ENCODE results near the gene GJB1.
A peak's percentile ranks its signal among the peaks of the same experiment; 100 is the strongest.

GJB1 gene

GRCh38 chrX:71215338-71215912, 7.6 kb upstream of the GJB1 start:
- ATAC-seq = no peak
- DNase-seq = no peak

DNA sequence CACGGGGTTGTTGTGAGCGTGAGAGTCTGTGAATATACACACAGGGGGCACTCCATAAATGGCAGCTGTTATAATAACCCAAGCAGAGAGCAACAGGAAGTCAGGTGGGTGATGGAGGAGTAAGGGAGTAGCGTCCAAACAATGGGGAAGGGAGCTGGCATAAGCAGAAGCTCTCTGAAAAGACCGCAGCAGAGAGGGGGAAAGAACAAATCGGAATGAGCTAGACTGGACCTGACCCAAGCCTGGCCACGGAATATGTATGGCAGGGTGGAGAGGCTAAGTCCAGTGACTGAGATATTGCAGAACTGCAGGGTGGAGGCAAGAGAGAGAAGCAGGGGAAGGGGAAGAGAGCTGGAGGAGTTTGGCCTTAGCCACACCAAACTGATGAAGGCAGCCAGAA, 6.5 kb upstream of the GJB1 start:
- no peak for DNase-seq
- no peak for ATAC-seq

DNA sequence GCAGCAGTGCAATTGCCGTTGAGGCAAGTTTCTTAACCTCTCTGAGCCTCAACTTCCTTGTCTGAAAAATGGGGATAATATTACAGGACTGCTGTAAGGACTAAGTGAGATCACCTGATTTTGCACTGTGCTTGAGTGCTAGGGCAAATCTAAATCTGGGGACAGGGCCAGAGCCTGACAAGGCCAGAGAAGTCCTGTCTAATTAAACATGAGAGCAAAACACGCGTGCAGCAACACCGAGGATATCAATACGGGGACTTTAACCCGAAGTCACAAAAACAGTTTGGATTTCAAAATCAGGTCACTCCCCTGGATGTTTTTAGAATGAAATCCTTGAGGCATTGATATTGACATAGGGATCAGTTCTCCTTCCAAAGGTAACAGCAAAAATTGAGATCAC, 5.7 kb upstream of the GJB1 start:
- ATAC-seq = no peak

GRCh38 chrX:71221145-71221544, 1.9 kb upstream of the GJB1 start:
- ATAC-seq (no peak), DNase-seq (no peak)

More for the DNA sequence above, 5.7 kb upstream of the GJB1 start:
- DNase-seq = no peak

DNA sequence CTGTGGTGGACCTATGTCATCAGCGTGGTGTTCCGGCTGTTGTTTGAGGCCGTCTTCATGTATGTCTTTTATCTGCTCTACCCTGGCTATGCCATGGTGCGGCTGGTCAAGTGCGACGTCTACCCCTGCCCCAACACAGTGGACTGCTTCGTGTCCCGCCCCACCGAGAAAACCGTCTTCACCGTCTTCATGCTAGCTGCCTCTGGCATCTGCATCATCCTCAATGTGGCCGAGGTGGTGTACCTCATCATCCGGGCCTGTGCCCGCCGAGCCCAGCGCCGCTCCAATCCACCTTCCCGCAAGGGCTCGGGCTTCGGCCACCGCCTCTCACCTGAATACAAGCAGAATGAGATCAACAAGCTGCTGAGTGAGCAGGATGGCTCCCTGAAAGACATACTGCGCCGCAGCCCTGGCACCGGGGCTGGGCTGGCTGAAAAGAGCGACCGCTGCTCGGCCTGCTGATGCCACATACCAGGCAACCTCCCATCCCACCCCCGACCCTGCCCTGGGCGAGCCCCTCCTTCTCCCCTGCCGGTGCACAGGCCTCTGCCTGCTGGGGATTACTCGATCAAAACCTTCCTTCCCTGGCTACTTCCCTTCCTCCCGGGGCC, 1.2 kb downstream of the GJB1 start:
- ATAC-seq (no peak), DNase-seq (no peak)

- ATAC-seq (no peak), DNase-seq (no peak)
These were observed 2.0 kb downstream of the GJB1 start for GRCh38 chrX:71225009-71225408.

DNA sequence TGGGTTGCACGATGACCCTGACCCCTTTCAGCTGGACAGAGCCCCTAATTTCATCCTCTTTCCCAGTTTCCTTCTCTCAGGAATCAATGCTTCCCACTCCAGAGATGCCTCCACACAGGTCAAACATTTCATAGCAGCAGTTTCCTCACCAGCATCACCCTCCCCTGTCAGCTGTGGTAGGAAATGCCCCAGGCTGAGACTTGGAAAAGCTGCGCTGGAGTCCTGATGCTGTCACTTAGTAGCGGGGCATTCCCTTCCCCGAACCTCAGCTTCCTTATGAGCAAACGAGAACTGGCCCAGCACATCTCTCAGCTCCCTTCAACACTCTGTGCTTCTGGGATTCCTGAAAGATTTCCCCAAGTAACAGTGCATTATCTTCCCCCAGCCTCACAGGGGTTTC, 2.7 kb downstream of the GJB1 start:
- DNase-seq (no peak), ATAC-seq (no peak)

DNA sequence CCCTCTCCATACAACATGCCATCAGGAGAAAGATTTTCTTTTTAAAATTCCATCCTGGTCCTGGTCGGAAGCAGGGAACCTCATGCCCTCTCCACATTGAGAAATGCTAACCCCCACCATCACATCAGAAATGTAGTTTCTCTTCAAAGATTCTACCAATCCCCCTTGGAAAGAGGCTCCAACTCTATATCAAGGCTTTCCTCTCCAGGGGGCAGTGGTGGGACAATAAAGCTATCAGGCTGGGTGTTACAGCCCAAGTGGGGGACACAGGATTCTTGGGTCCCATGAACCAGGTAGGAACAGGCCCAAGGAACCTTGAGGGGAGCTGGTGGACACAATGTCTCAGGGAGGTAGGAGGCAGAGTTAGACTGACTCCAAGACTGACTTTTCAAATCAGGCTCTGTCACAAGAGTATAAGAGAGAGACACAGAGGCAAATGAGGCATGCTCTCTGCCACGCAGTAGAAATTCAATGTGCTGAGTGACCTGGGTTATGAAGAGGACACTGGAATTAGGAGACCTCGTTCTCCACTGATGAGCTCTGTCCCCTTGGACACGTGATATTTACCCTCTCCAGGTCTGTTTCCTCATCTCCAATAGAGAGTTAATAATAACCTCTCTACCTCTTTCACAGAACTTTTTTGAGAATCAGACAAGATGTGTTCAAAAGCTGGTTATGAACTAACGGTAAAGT, 4.5 kb downstream of the GJB1 start:
- no peak for ATAC-seq
- peak; percentile 7 for DNase-seq

- no peak for ATAC-seq
- no peak for DNase-seq
These were observed 5.1 kb downstream of the GJB1 start for GRCh38 chrX:71228063-71228642.

- no peak for ATAC-seq
- no peak for DNase-seq
These were observed 12.5 kb downstream of the GJB1 start for GRCh38 chrX:71235482-71235881.

DNA sequence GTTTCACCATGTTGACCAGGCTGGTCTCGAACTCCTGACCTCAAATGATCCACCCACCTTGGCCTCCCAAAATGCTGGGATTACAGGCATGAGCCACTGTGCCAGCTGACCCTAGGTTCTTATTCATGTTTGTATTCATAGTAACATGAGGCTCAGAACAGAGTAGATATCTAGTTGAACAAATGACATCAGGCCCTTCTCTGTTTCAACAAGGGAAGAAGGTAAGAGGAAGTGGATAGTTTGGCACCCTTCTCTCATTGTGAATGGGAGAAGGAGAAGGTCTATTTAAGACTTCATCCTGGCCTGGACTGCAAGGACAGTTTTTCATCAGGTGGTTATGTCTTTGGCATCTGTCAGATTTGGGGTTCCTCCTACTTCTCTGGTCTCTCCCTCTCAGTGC, 13.8 kb downstream of the GJB1 start:
- DNase-seq = no peak
- ATAC-seq = no peak

DNA sequence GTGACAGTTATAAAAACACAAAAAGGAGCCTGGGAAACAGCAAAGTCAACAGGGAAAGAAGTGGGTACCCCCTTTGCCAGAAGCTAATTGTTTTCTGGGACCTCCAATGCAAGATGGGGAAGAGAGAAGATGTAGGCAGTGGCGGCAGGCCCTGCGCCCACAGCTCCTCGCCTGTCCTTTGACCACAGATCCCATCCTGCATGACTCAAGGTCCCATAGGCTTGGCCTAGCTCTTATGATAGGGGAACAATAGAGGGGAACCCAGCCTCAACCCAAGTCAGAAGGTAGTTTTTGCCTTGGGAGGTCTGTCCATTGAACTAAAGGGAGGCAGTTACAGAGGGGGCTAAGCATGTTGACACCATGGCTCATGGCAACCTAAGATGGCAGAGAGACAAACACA, 16.8 kb downstream of the GJB1 start:
- ATAC-seq = no peak
- DNase-seq = no peak

- ATAC-seq (no peak), DNase-seq (no peak)
These were observed 18.3 kb downstream of the GJB1 start for GRCh38 chrX:71241301-71241700.

DNA sequence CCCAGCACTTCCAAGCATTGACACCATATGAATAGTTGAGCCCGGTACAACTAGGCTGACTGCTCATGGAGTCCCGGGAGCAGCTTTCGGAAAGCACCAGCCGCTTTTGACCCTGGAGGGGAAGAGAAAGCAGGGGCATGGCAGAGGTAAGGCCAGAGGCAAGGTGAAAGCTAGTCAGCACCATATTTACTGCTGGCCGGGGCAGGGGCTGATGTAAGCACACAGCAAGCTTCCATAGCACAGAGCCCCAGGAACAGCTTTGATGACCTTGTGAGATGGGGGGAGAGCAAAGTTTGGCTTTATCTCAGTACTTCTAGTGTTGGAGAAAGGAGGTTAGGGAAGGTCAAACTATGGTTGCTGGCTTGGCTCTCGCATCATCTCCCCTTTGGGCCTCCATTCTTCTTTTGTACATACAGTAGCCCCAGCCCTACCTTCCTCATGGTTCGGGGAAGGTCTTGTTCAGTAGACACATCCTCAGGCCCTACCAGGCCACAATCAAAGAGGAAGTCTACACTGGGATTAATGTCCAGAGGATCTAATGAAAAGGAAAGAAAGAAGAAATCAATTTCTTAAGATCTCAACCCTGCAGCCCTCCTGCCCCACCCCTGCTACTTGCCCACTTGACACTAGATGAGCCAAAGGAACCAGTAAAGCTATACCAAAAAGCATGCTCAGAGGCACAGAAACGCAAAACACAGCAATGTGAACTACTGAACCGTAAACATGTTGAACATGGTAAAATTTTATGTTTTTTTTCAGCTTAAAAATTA, 21.5 kb downstream of the GJB1 start:
- no peak for DNase-seq
- no peak for ATAC-seq

- ATAC-seq = no peak
- no peak for DNase-seq
These were observed 22.1 kb downstream of the GJB1 start for GRCh38 chrX:71245159-71245558.

GRCh38 chrX:71250841-71251240, 27.8 kb downstream of the GJB1 start:
- ATAC-seq = no peak
- DNase-seq = no peak

GRCh38 chrX:71251466-71251973, 28.5 kb downstream of the GJB1 start:
- peak; percentile 42 for DNase-seq

DNA sequence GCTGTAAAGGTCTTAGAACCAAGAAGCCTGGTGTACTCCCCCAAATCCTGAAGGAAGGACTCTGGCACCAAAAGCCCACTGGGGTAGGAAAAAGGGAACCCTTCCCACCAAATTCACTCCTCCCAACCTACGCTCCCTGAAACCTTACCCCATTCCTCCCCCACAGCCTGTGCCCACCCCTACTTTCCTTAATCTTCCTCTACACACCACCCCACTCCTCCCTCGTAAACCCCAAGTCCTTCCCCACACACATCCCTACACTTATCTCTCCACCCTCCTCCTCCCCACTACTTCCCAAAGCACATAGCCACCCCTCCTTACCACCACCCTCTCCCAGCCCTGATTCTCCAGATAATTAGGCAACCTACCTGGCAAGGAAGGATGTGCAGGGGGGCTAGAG, 29.2 kb downstream of the GJB1 start:
- ATAC-seq (no peak), DNase-seq (no peak)

More at GRCh38 chrX:71251466-71251973, 28.5 kb downstream of the GJB1 start:
- no peak for ATAC-seq

- ATAC-seq = no peak
- peak; percentile 65 for DNase-seq
These were observed 30.4 kb downstream of the GJB1 start for GRCh38 chrX:71253253-71254091.

DNA sequence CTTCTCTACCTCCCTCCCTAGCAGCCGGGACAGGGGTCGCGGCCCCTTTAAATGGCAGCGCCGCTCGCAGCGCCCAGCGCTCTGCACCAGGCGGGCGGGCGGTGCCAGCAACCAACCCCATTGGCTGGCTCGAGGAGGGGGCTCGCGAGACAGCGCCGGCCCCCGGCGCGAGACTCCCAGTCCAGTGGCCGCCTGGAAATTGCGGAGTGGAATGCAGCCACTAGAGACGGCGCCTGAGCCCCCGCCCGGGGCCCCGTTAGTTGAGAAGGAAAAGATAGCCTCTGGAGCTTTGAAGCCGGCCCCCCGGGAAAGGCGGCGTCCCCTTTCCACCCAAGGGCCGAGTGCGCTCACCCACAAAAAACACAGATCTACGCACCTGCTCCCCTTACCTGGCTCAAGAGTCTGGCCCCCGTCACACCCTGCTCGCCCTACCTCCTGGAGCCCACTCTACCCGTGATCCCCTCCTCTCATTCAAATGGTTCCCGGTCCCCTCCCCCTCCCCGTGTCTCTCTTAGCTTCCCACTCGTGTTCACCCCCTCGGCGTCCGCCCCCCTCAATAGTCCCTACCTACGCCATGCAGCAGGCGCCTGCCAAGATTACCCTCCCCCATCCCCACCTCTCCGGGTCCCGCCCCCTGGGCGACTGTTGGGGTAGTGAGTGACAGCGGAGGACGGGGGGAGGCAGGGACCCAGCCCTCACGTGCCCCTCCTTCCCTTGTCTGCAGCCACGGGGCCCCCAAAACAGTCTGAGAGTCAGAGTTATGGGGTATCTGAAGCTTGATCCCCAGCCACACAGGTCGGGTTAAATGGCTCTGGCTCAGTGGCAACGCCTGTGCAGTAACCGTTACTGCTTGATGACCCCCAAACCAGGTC, 31.3 kb downstream of the GJB1 start, which contains the start of gene ZMYM3:
Gene ZMYM3 (minus strand): TSS at position 49 of the 872 bp plus-strand sequence. CDS start 885 bp downstream, outside the sequence.
- ATAC-seq (peak; percentile 89), DNase-seq (peak; percentile 80)
